Esophagus squamous epithelium (tissue), 5 donors: Measurements from ENCODE around the gene LRRC8C. TPM values are rescaled to one million over a fixed set of nuclear protein-coding genes. Genes with fewer than 3 reads are reported as not detected.
A peak's percentile ranks its signal among the peaks of the same experiment; 100 is the strongest.

Source experiments
- DNase-seq: peaks from one replicate; lab custom pipeline; 2025; lab: John Stamatoyannopoulos, UW
- H3K27ac ChIP-seq, 4 donors: fragments of 200-600 bp; sonication (generic); one replicate each; pipeline ENCODE4 v1.5.1; 2016 to 2019; ENCODE audit warnings: mild to moderate bottlenecking in 1 of 4
- H3K27me3 ChIP-seq, 4 donors: fragments of 200-600 bp; sonication (generic); 1 replicate in 3 of 4; 2 replicates in 1 of 4; pipeline versions ENCODE4 v1.5.1 to v1.6.0; 2017 to 2021; ENCODE audit warnings: antibody characterized with exemption in 1 of 4
- H3K36me3 ChIP-seq, 3 donors: fragments of 200-600 bp; sonication (generic); one replicate each; pipeline ENCODE4 v1.5.1; 2016 to 2019
- H3K4me1 ChIP-seq, 3 donors: fragments of 200-600 bp; sonication (generic); one replicate each; pipeline ENCODE4 v1.5.1; 2017 to 2019
- H3K4me3 ChIP-seq, 4 donors: fragments of 200-600 bp; sonication (generic); 1 replicate in 3 of 4; 2 replicates in 1 of 4; pipeline ENCODE4 v1.5.1; 2016 to 2019; ENCODE audit warnings: mild to moderate bottlenecking in 2 of 4, moderate library complexity in 1 of 4
- H3K9me3 ChIP-seq, 3 donors: fragments of 200-600 bp; sonication (generic); one replicate each; pipeline ENCODE4 v1.5.1; 2016 to 2019
- CTCF ChIP-seq, 6 experiments: fragments of 450-650 bp in 4 of 6; fragments of 200-600 bp in 2 of 6; sonication (generic) in 2 of 6; IDR thresholded peaks; one replicate each; pipeline ENCODE4 v1.5.1; 2016 to 2019; ENCODE audit warnings: antibody characterized with exemption in 6 of 6, mild to moderate bottlenecking in 4 of 6, moderate library complexity in 4 of 6
- POLR2A ChIP-seq, 4 donors: fragments of 450-650 bp; IDR thresholded peaks; one replicate each; pipeline ENCODE4 v1.6.1; 2017; ENCODE audit warnings: antibody characterized with exemption in 4 of 4, mild to moderate bottlenecking in 4 of 4, moderate library complexity in 3 of 4
- WGBS, 2 donors: methylation state at CpG; one replicate each; pipeline ENCODE4 v1.1.5; 2018; 5-methylcytosine and 5-hydroxymethylcytosine counted together
- intact Hi-C: fragments of 100-400 bp; cut with DNase I; formaldehyde crosslinking; loops from one replicate; pipeline ENCODE4 v1.15.0; 2022
- total RNA-seq, 4 donors: library from RNA; depleted of rRNA; stranded (reverse); fragments of >200 nt; gene quantifications; one replicate each; pipeline ENCODE4 v1.1.0, GENCODE V29; 2016
- donor health status: DM: yes; HTN: yes; CAD: no.

The LRRC8C gene
- total RNA-seq, 4 donors from 2014 or later, result 1.4 to 5.0 (median 3.2) TPM

- intact Hi-C loops, result no loop called here
- 78 to 82% methylated on average over 3 of the region's 3 CpGs for WGBS, 2 donors
Observed at GRCh38 chr1:89755591-89755990, 122.7 kb downstream of the LRRC8C start.

GRCh38 chr1:89757532-89757931 is 124.6 kb downstream of the LRRC8C start:
- no peak for DNase-seq
- peak overlapping the region in 1 of 4 donors; percentile 25 for H3K4me3 ChIP-seq

More at GRCh38 chr1:89755591-89755990, 122.7 kb downstream of the LRRC8C start:
- DNase-seq, result no peak
- Histone ChIP-seq H3K36me3 (no peaks in the 10 kb centered on the region), H3K27ac (no peak overlapping the region), H3K9me3 (no peaks in the 10 kb centered on the region), H3K4me3 (no peak overlapping the region), H3K4me1 (peaks cover 0 to 20% (median 16%) of the 10 kb centered on the region in 3 donors), H3K27me3 (peaks cover 0 to 4% (median 0%) of the 10 kb centered on the region in 4 donors)
- TF ChIP-seq POLR2A (IDR thresholded peaks at IDR 0.05), result no peak
- TF ChIP-seq CTCF (IDR thresholded peaks at IDR 0.05), result no peak

GRCh38 chr1:89758156-89758555 is 125.2 kb downstream of the LRRC8C start:
- Histone ChIP-seq H3K27me3 (peaks cover 0 to 4% (median 0%) of the 10 kb centered on the region in 4 donors), H3K36me3 (no peaks in the 10 kb centered on the region), H3K27ac (peak overlapping the region in 3 of 4 donors; percentile 9 to 70 (median 29)), H3K9me3 (no peaks in the 10 kb centered on the region), H3K4me3 (no peak overlapping the region), H3K4me1 (peaks cover 6 to 31% (median 23%) of the 10 kb centered on the region in 3 donors)
- no peak for DNase-seq
- intact Hi-C loops, result no loop called here
- WGBS, 2 donors, result 40 to 71% methylated on average over 1 to 2 of the region's 2 CpGs
- TF ChIP-seq CTCF (IDR thresholded peaks at IDR 0.05) (no peak), POLR2A (IDR thresholded peaks at IDR 0.05) (no peak)

More at GRCh38 chr1:89757532-89757931, 124.6 kb downstream of the LRRC8C start:
- intact Hi-C loops, result no loop called here
- TF ChIP-seq POLR2A (IDR thresholded peaks at IDR 0.05) (no peak), CTCF (IDR thresholded peaks at IDR 0.05) (no peak)
- H3K27ac ChIP-seq, result peak overlapping the region in 3 of 4 donors; percentile 9 to 70 (median 29)
- H3K36me3 ChIP-seq, result no peaks in the 10 kb centered on the region
- H3K4me1 ChIP-seq, result peaks cover 4 to 24% (median 19%) of the 10 kb centered on the region in 3 donors
- WGBS, 2 donors, result 24 to 42% methylated on average over 5 of the region's 5 CpGs
- no peaks in the 10 kb centered on the region for H3K9me3 ChIP-seq
- peaks cover 0 to 4% (median 0%) of the 10 kb centered on the region in 4 donors for H3K27me3 ChIP-seq

GRCh38 chr1:89759036-89759435 is 126.1 kb downstream of the LRRC8C start:
- Histone ChIP-seq H3K4me3 (no peak overlapping the region), H3K4me1 (peaks cover 6 to 38% (median 23%) of the 10 kb centered on the region in 3 donors), H3K36me3 (no peaks in the 10 kb centered on the region), H3K27me3 (peaks cover 0 to 4% (median 0%) of the 10 kb centered on the region in 4 donors), H3K27ac (no peak overlapping the region), H3K9me3 (no peaks in the 10 kb centered on the region)
- intact Hi-C loops, result no loop called here
- DNase-seq, result no peak
- WGBS, 2 donors, result 26 to 53% methylated on average over 2 of the region's 2 CpGs
- no peak for TF ChIP-seq POLR2A (IDR thresholded peaks at IDR 0.05)
- TF ChIP-seq CTCF (IDR thresholded peaks at IDR 0.05), result no peak

- Histone ChIP-seq H3K27me3 (peaks cover 0 to 4% (median 0%) of the 10 kb centered on the region in 4 donors), H3K36me3 (no peaks in the 10 kb centered on the region), H3K4me1 (peaks cover 6 to 38% (median 23%) of the 10 kb centered on the region in 3 donors), H3K27ac (peak overlapping the region in 2 of 4 donors; percentile 30 to 40), H3K4me3 (no peak overlapping the region), H3K9me3 (no peaks in the 10 kb centered on the region)
- TF ChIP-seq CTCF (IDR thresholded peaks at IDR 0.05) (no peak), POLR2A (IDR thresholded peaks at IDR 0.05) (no peak)
- no peak for DNase-seq
- WGBS, 2 donors, result 76 to 79% methylated on average over 3 of the region's 3 CpGs
- intact Hi-C loops, result loop anchor here (5.0 kb wide), 2 partner anchors 128 to 278 kb away; partner anchors contain the start of gene LRRC8C
Observed at GRCh38 chr1:89760496-89760895, 127.6 kb downstream of the LRRC8C start.
